ENCODE measurements around the gene EFCC1.

DNA sequence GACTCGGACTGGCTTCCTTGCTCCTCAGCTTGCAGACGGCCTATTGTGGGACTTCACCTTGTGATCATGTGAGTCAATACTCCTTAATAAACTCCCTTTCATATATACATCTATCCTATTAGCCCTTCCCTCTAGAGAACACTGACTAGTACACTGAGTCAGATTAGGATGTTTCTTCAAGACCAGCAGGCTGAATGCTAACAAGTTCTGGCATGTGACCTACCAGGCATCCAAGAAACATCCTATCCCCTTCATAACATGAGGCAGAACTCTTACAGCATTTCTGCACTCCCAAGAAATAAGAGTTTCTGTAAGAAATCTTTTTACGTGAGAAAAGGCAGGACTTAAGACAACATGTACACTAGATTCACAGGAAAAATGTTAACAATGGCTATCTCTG lies 16.5 kb upstream of the EFCC1 start:
- TF ChIP-seq EP300 (IDR thresholded peaks at IDR 0.05) = no peak
- TF ChIP-seq, protein P1, sequence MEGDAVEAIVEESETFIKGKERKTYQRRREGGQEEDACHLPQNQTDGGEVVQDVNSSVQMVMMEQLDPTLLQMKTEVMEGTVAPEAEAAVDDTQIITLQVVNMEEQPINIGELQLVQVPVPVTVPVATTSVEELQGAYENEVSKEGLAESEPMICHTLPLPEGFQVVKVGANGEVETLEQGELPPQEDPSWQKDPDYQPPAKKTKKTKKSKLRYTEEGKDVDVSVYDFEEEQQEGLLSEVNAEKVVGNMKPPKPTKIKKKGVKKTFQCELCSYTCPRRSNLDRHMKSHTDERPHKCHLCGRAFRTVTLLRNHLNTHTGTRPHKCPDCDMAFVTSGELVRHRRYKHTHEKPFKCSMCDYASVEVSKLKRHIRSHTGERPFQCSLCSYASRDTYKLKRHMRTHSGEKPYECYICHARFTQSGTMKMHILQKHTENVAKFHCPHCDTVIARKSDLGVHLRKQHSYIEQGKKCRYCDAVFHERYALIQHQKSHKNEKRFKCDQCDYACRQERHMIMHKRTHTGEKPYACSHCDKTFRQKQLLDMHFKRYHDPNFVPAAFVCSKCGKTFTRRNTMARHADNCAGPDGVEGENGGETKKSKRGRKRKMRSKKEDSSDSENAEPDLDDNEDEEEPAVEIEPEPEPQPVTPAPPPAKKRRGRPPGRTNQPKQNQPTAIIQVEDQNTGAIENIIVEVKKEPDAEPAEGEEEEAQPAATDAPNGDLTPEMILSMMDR (IDR thresholded peaks at IDR 0.05) = no peak
- no peak for TF ChIP-seq POLR2A (IDR thresholded peaks at IDR 0.05)

Data from tibial nerve (tissue), 4 donors.